ENCODE measurements around the gene NXPE2. TPM values are rescaled to one million over a fixed set of nuclear protein-coding genes. Genes with fewer than 3 reads are reported as not detected.

Gene NXPE2
- total RNA-seq, 6 experiments from 2014 or later: not detected

- no peak overlapping the region for H3K27ac ChIP-seq
- TF ChIP-seq CTCF (IDR thresholded peaks at IDR 0.05) (peak; percentile 67 to 79 (median 74)), POLR2A (IDR thresholded peaks at IDR 0.05) (no peak)
- intact Hi-C loops (cut with DNase I): no loop called here
- no peaks in the 10 kb centered on the region for H3K36me3 ChIP-seq
- ATAC-seq (peak; percentile 80 to 87 (median 84)), DNase-seq (peak in 1 of 3 donors; percentile 21)
- no peak overlapping the region for H3K4me3 ChIP-seq
- no peaks in the 10 kb centered on the region for H3K4me1 ChIP-seq
- H3K27me3 ChIP-seq: no peaks in the 10 kb centered on the region
- H3K9me3 ChIP-seq: no peaks in the 10 kb centered on the region
These were observed 60.6 kb downstream of the NXPE2 start for GRCh38 chr11:114738954-114739353.

GRCh38 chr11:114745150-114745671, 66.9 kb downstream of the NXPE2 start:
- DNase-seq (no peak), ATAC-seq (no peak)
- Histone ChIP-seq H3K9me3 (no peaks in the 10 kb centered on the region), H3K27ac (no peak overlapping the region), H3K4me3 (no peak overlapping the region), H3K36me3 (no peaks in the 10 kb centered on the region), H3K4me1 (no peaks in the 10 kb centered on the region), H3K27me3 (no peaks in the 10 kb centered on the region)
- intact Hi-C loops (cut with DNase I): no loop called here
- TF ChIP-seq CTCF (IDR thresholded peaks at IDR 0.05): no peak
- 84% methylated on average over 2 of the region's 2 CpGs for WGBS (ENCODE audit: insufficient coverage, low coverage, low lambda C conversion rate, missing lambda C conversion rate)

GRCh38 chr11:114746013-114746412, 67.7 kb downstream of the NXPE2 start:
- Histone ChIP-seq H3K4me1 (no peaks in the 10 kb centered on the region), H3K36me3 (no peaks in the 10 kb centered on the region), H3K27me3 (no peaks in the 10 kb centered on the region), H3K4me3 (no peak overlapping the region), H3K27ac (no peak overlapping the region), H3K9me3 (no peaks in the 10 kb centered on the region)
- intact Hi-C loops (cut with DNase I): no loop called here
- no peak for ATAC-seq
- TF ChIP-seq POLR2A (IDR thresholded peaks at IDR 0.05): no peak
- no peak for TF ChIP-seq CTCF (IDR thresholded peaks at IDR 0.05)
- WGBS (ENCODE audit: insufficient coverage, low coverage, low lambda C conversion rate, missing lambda C conversion rate): 29% methylated on average over 3 of the region's 3 CpGs
- no peak for DNase-seq

Other genes with a start within 250 kb of the NXPE2 start
- 10 to 100 TPM; 25.8 to 73.9 (median 37.0) TPM for gene REXO2, start 239.1 kb upstream of the NXPE2 start, total RNA-seq
- not detected for gene NXPE1, start 118.6 kb upstream of the NXPE2 start, total RNA-seq
- not detected for gene NXPE4, start 82.7 kb upstream of the NXPE2 start, total RNA-seq